GM23338 (cell line): ENCODE data around the gene EHD4. TPM values are rescaled to one million over a fixed set of nuclear protein-coding genes. Genes with fewer than 3 reads are reported as not detected.

Experiments used
- ATAC-seq: fragments of 200-7000 bp; cut with Tn5 transposase; 3 replicates; pipeline ENCODE4 v1.9.1; 2020
- DNase-seq: peaks from one replicate; pipeline ENCODE4 v3.0.0-alpha.2; 2015; ENCODE audit warnings: low spot score
- H2AFZ ChIP-seq: fragments of 200-600 bp; sonication (generic); 2 replicates; pipeline ENCODE4 v1.8.0; 2016; ENCODE audit warnings: antibody characterized with exemption, mild to moderate bottlenecking, moderate library complexity
- H3F3A ChIP-seq: fragments of 200-600 bp; sonication (generic); replicated peaks from 2 replicates; pipeline ENCODE4 v1.8.0; 2017; ENCODE audit warnings: antibody characterized with exemption, mixed run types, low read depth
- H3K27ac ChIP-seq: fragments of 200-600 bp; sonication (generic); 2 replicates; pipeline ENCODE4 v1.6.1; 2016; ENCODE audit warnings: low read depth
- H3K27me3 ChIP-seq: fragments of 200-600 bp; sonication (generic); 2 replicates; pipeline ENCODE4 v1.8.0; 2016; ENCODE audit warnings: mild to moderate bottlenecking, mixed run types, moderate library complexity; ENCODE audit not compliant: insufficient read depth
- H3K36me3 ChIP-seq: fragments of 200-600 bp; sonication (generic); 2 replicates; pipeline ENCODE4 v1.8.0; 2016; ENCODE audit warnings: mild to moderate bottlenecking; ENCODE audit not compliant: insufficient read depth
- H3K4me1 ChIP-seq: fragments of 200-600 bp; sonication (generic); 2 replicates; pipeline ENCODE4 v1.8.0; 2016; ENCODE audit warnings: mild to moderate bottlenecking, moderate library complexity; ENCODE audit not compliant: insufficient read depth
- H3K4me2 ChIP-seq: fragments of 200-600 bp; sonication (generic); 2 replicates; pipeline ENCODE4 v1.7.1; 2017; ENCODE audit warnings: mixed run types
- H3K4me3 ChIP-seq: fragments of 200-600 bp; sonication (generic); 2 replicates; pipeline ENCODE4 v1.6.1; 2016; ENCODE audit warnings: mixed run types
- H3K79me2 ChIP-seq: fragments of 200-600 bp; sonication (generic); replicated peaks from 2 replicates; pipeline ENCODE4 v1.8.0; 2017; ENCODE audit warnings: mild to moderate bottlenecking; ENCODE audit not compliant: insufficient read depth
- H3K9me2 ChIP-seq: fragments of 200-600 bp; sonication (generic); 2 replicates; pipeline ENCODE4 v1.8.0; 2017; ENCODE audit not compliant: insufficient read depth
- H4K20me1 ChIP-seq: fragments of 200-600 bp; sonication (generic); replicated peaks from 2 replicates; pipeline ENCODE4 v1.8.0; 2017; ENCODE audit warnings: mild to moderate bottlenecking; ENCODE audit not compliant: insufficient read depth
- H3K27ac Mint-ChIP-seq: 2 replicates; pipeline ENCODE4 v1.8.0; 2020; ENCODE audit warnings: inconsistent platforms, mild to moderate bottlenecking, moderate library complexity, mixed read lengths
- H3K27me3 Mint-ChIP-seq: 3 replicates; pipeline ENCODE4 v1.8.0; 2022; ENCODE audit warnings: low read depth, mild to moderate bottlenecking, moderate library complexity, mixed read lengths, inconsistent platforms; ENCODE audit not compliant: insufficient read depth, poor library complexity
- H3K36me3 Mint-ChIP-seq: 3 replicates; pipeline ENCODE4 v1.8.0; 2021; ENCODE audit warnings: low read depth, mild to moderate bottlenecking, inconsistent platforms, moderate library complexity, mixed read lengths
- H3K4me1 Mint-ChIP-seq: 3 replicates; pipeline ENCODE4 v1.8.0; 2020; ENCODE audit warnings: mild to moderate bottlenecking, inconsistent platforms, mixed read lengths
- H3K4me3 Mint-ChIP-seq: 3 replicates; pipeline ENCODE4 v1.8.0; 2021; ENCODE audit warnings: moderate library complexity, mild to moderate bottlenecking, inconsistent platforms, mixed read lengths
- H3K9me3 Mint-ChIP-seq: 3 replicates; pipeline ENCODE4 v1.8.0; 2020; ENCODE audit warnings: moderate library complexity, mild to moderate bottlenecking, inconsistent platforms, mixed read lengths
- CREB1 ChIP-seq: fragments of 250-450 bp; sonication (Bioruptor Pico); IDR thresholded peaks from 2 replicates; pipeline ENCODE4 v1.5.0; 2020; ENCODE audit warnings: low read depth, mild to moderate bottlenecking, moderate library complexity
- CTCF ChIP-seq, 2 experiments: fragments of 200-600 bp in 1 of 2; sonication (generic) in 1 of 2; conservative IDR thresholded peaks; 2 replicates each; pipeline versions ENCODE4 v1.5.1 to v1.6.1; 2016 to 2017; ENCODE audit warnings: antibody characterized with exemption in 2 of 2, low read depth in 2 of 2, mild to moderate bottlenecking in 2 of 2, moderate library complexity in 1 of 2
- ETS1 ChIP-seq: IDR thresholded peaks from 2 replicates; pipeline ENCODE4 v1.6.1; 2016; ENCODE audit warnings: antibody characterized with exemption
- EZH2 ChIP-seq: fragments of 200-600 bp; sonication (generic); IDR thresholded peaks from one replicate; pipeline ENCODE4 v1.8.0; 2017; ENCODE audit warnings: antibody characterized with exemption, mild to moderate bottlenecking, low read depth; ENCODE audit not compliant: unreplicated experiment
- EZH2phosphoT487 ChIP-seq: fragments of 200-600 bp; sonication (generic); IDR thresholded peaks from one replicate; pipeline ENCODE4 v1.8.1; 2018; ENCODE audit warnings: antibody characterized with exemption; ENCODE audit not compliant: unreplicated experiment
- JUNB ChIP-seq: IDR thresholded peaks from one replicate; pipeline ENCODE4 v1.6.1; 2016; ENCODE audit warnings: antibody characterized with exemption; ENCODE audit not compliant: unreplicated experiment
- NANOG ChIP-seq: IDR thresholded peaks from 2 replicates; pipeline ENCODE4 v1.6.1; 2016; ENCODE audit warnings: antibody characterized with exemption, borderline replicate concordance
- POLR2AphosphoS5 ChIP-seq: IDR thresholded peaks from 2 replicates; pipeline ENCODE4 v1.6.1; 2016; ENCODE audit warnings: antibody characterized with exemption, low read depth
- REST ChIP-seq: IDR thresholded peaks from one replicate; pipeline ENCODE4 v1.6.1; 2018; ENCODE audit warnings: antibody characterized with exemption; ENCODE audit not compliant: unreplicated experiment
- STAT1 ChIP-seq: IDR thresholded peaks from one replicate; pipeline ENCODE4 v1.6.1; 2016; ENCODE audit warnings: antibody characterized with exemption; ENCODE audit not compliant: unreplicated experiment
- ZNF114 ChIP-seq: fragments of 250-450 bp; sonication (Bioruptor Pico); IDR thresholded peaks from 2 replicates; pipeline ENCODE4 v1.5.0; 2020; ENCODE audit warnings: mild to moderate bottlenecking, moderate library complexity
- ZNF331 ChIP-seq: fragments of 250-450 bp; sonication (Bioruptor Pico); IDR thresholded peaks from 2 replicates; pipeline ENCODE4 v1.5.0; 2020; ENCODE audit warnings: low read depth, mild to moderate bottlenecking, moderate library complexity
- ZNF462 ChIP-seq: fragments of 250-450 bp; sonication (Bioruptor Pico); IDR thresholded peaks from 2 replicates; pipeline ENCODE4 v1.5.0; 2020; ENCODE audit warnings: mild to moderate bottlenecking, moderate library complexity
- polyA plus RNA-seq: library from polyadenylated mRNA; unstranded; fragments of >200 nt; fragmentation: Nextera tagmentation; extraction: Ambion mirVana; gene quantifications from 2 replicates; pipeline ENCODE4 v1.2.1, GENCODE V29; 2016
- total RNA-seq: library from RNA; depleted of rRNA; stranded (reverse); fragments of >200 nt; shearing (Covaris generic); gene quantifications from 2 replicates; pipeline ENCODE4 v1.2.3, GENCODE V29; 2014

Gene EHD4
- total and polyA plus RNA-seq, 2 experiments from 2014 or later = 13.0 to 31.0 TPM

- ATAC-seq (no peak), DNase-seq (no peak)
- no peaks in the 10 kb centered on the region for H3K9me3 Mint-ChIP-seq
- Histone ChIP-seq H2AFZ (no peak overlapping the region), H3K27me3 (no peaks in the 10 kb centered on the region), H3K4me2 (no peak overlapping the region), H4K20me1 (peaks cover 33% of the 10 kb centered on the region), H3K4me3 (no peak overlapping the region), H3K4me1 (peaks cover 12% of the 10 kb centered on the region), H3K36me3 (peaks cover 9% of the 10 kb centered on the region), H3K9me2 (no peaks in the 10 kb centered on the region), H3K27ac (no peak overlapping the region), H3F3A (no peaks in the 10 kb centered on the region), H3K79me2 (peaks cover 37% of the 10 kb centered on the region)
- no peak overlapping the region for H3K4me3 Mint-ChIP-seq
- peaks cover 12% of the 10 kb centered on the region for H3K27me3 Mint-ChIP-seq
- H3K36me3 Mint-ChIP-seq = peaks cover 24% of the 10 kb centered on the region
- no peak for TF ChIP-seq NANOG
- no peak for TF ChIP-seq ZNF114 (CRISPR knock-in tag)
- TF ChIP-seq ETS1 = no peak
- TF ChIP-seq STAT1 = no peak
- no peak for TF ChIP-seq EZH2
- no peak for TF ChIP-seq EZH2phosphoT487
- TF ChIP-seq CREB1 (CRISPR knock-in tag) = no peak
- no peak for TF ChIP-seq ZNF462
- TF ChIP-seq REST = no peak
- no peak for TF ChIP-seq POLR2AphosphoS5
- TF ChIP-seq JUNB = no peak
- TF ChIP-seq CTCF (conservative IDR thresholded peaks at IDR 0.05; ENCODE audit: low read depth in 2 of 2) = no peak
- TF ChIP-seq ZNF331 (CRISPR knock-in tag) = no peak
- peaks cover 23% of the 10 kb centered on the region; the same call in 2 of the 3 replicates for H3K4me1 Mint-ChIP-seq
- no peak overlapping the region; the same call in 1 of the 2 replicates for H3K27ac Mint-ChIP-seq
Observed at GRCh38 chr15:41952013-41952563, 20.3 kb downstream of the EHD4 start.
